Erythroblast (primary cell): Measurements from ENCODE around the gene KRTAP4-5.
"Not testable (repeated sequence)": the region's sequence is repeated elsewhere in the genome, so short reads cannot be mapped to it uniquely, and the experiment has no call there.

Experiments
- GATA1 ChIP-seq: IDR thresholded peaks from 2 replicates; pipeline ENCODE4 v1.6.1; 2011; ENCODE audit warnings: low read depth, mild to moderate bottlenecking, control low read depth, low read length, moderate library complexity
- POLR2A ChIP-seq: IDR thresholded peaks from 2 replicates; pipeline ENCODE4 v1.6.1; 2011; ENCODE audit warnings: mild to moderate bottlenecking, low read length

GRCh38 chr17:41104386-41105038, 45.1 kb downstream of the KRTAP4-5 start:
- not testable (repeated sequence) for TF ChIP-seq POLR2A, GATA1
